Ovary (tissue), 3 donors: ENCODE measurements around the gene MYL10.

Experiments used
- EP300 ChIP-seq: sonication (generic); formaldehyde crosslinking; IDR thresholded peaks from one replicate; pipeline ENCODE4 v1.6.1; 2017; ENCODE audit warnings: antibody characterized with exemption
- POLR2A ChIP-seq: fragments of 450-650 bp; IDR thresholded peaks from one replicate; pipeline ENCODE4 v1.6.1; 2017; ENCODE audit warnings: antibody characterized with exemption, mild to moderate bottlenecking, moderate library complexity
- TF ChIP-seq, protein P1 (sequence below), 3 donors: fragments of 450-650 bp in 2 of 3; fragments of 200-600 bp in 1 of 3; IDR thresholded peaks; one replicate each; pipeline versions ENCODE4 v1.5.1 to v1.8.0; 2016 to 2022; ENCODE audit warnings: antibody characterized with exemption in 3 of 3, mild to moderate bottlenecking in 1 of 3
- donor health status: DM: no; HTN: no; CAD: no.

DNA sequence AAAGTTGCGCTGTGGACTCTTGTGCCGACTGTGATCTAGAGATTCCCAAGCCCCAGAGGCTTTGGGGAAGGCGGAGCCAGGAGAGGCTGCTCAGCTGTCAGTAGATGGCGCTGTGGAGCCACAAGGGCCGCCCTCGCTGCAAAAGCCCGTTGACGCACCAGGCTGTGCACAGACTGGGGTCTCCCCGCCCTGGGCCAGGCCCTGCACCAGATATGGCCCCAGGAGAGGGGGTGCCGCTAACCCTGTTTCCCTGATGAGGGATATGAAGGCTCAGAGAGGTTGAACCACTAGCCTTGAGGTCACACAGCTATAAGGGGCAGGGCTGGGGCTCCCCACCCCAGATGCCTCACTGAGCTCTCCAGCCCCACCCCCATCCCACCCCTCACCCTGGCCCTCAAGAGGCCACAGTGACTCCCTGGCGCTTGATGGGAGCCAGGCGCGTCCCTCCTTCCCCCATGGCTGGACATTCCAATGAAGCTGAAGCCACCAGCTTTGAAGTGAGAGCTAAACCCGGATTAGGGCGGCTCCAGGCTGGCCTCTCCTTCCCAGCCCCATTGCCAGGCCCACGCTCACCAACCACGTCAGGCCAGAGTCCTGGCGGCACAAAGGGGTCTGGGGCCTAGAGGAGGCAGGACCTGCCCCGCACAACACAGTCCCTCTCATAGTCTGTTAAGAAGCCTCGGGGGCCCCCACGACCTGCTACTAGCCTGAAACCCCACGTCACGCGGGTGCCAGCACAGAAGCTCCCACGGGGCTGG lies 26.4 kb downstream of the MYL10 start:
- TF ChIP-seq, protein P1, sequence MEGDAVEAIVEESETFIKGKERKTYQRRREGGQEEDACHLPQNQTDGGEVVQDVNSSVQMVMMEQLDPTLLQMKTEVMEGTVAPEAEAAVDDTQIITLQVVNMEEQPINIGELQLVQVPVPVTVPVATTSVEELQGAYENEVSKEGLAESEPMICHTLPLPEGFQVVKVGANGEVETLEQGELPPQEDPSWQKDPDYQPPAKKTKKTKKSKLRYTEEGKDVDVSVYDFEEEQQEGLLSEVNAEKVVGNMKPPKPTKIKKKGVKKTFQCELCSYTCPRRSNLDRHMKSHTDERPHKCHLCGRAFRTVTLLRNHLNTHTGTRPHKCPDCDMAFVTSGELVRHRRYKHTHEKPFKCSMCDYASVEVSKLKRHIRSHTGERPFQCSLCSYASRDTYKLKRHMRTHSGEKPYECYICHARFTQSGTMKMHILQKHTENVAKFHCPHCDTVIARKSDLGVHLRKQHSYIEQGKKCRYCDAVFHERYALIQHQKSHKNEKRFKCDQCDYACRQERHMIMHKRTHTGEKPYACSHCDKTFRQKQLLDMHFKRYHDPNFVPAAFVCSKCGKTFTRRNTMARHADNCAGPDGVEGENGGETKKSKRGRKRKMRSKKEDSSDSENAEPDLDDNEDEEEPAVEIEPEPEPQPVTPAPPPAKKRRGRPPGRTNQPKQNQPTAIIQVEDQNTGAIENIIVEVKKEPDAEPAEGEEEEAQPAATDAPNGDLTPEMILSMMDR (IDR thresholded peaks at IDR 0.05), result peak; percentile 48 to 56 (median 53)
- TF ChIP-seq POLR2A (no peak), EP300 (no peak)
